SK-N-SH treated with all-trans-retinoic acid at 6 μM for 48 hours (cell line): Measurements from ENCODE around the gene NCOA5.

Experiments
- ARNTL ChIP-seq: fragments of 450-650 bp; formaldehyde crosslinking; IDR thresholded peaks from 2 replicates; pipeline ENCODE4 v1.5.0; 2020; ENCODE audit warnings: low read depth, mild to moderate bottlenecking, moderate library complexity, borderline replicate concordance
- BACH2 ChIP-seq: fragments of 250-450 bp; sonication (Bioruptor Pico); IDR thresholded peaks from 2 replicates; pipeline ENCODE4 v1.9.0; 2021; ENCODE audit warnings: mild to moderate bottlenecking, borderline replicate concordance
- OSR1 ChIP-seq: fragments of 250-450 bp; sonication (Bioruptor Pico); IDR thresholded peaks from 2 replicates; pipeline ENCODE4 v1.8.0; 2022; ENCODE audit warnings: moderate library complexity, mild to moderate bottlenecking, inconsistent platforms
- RARB ChIP-seq: fragments of 250-450 bp; sonication (Bioruptor Pico); IDR thresholded peaks from 2 replicates; pipeline ENCODE4 v1.8.0; 2021; ENCODE audit warnings: mild to moderate bottlenecking, moderate library complexity
- SNAI2 ChIP-seq: fragments of 250-450 bp; sonication (Bioruptor Pico); IDR thresholded peaks from 2 replicates; pipeline ENCODE4 v1.5.0; 2020; ENCODE audit warnings: mild to moderate bottlenecking, moderate library complexity
- TCF4 ChIP-seq: fragments of 250-450 bp; sonication (Bioruptor Pico); IDR thresholded peaks from 2 replicates; pipeline ENCODE4 v1.8.0; 2021; ENCODE audit warnings: mild to moderate bottlenecking, moderate library complexity, borderline replicate concordance
- TOX ChIP-seq: fragments of 250-450 bp; sonication (Bioruptor Pico); IDR thresholded peaks from 2 replicates; pipeline ENCODE4 v1.8.0; 2021; ENCODE audit warnings: mild to moderate bottlenecking, moderate library complexity, borderline replicate concordance
- ZFP3 ChIP-seq: fragments of 250-450 bp; sonication (Bioruptor Pico); IDR thresholded peaks from 2 replicates; pipeline ENCODE4 v1.5.0; 2020; ENCODE audit warnings: mild to moderate bottlenecking, moderate library complexity
- ZFP30 ChIP-seq: fragments of 450-650 bp; formaldehyde crosslinking; IDR thresholded peaks from 2 replicates; pipeline ENCODE4 v1.5.0; 2022; ENCODE audit warnings: mild to moderate bottlenecking, moderate library complexity
- ZNF70 ChIP-seq: fragments of 450-650 bp; formaldehyde crosslinking; IDR thresholded peaks from 2 replicates; pipeline ENCODE4 v1.5.0; 2020; ENCODE audit warnings: mild to moderate bottlenecking, moderate library complexity
- TF ChIP-seq, protein P1 (sequence below): fragments of 250-450 bp; sonication (Bioruptor Pico); IDR thresholded peaks from 2 replicates; pipeline ENCODE4 v1.5.1; 2020; ENCODE audit warnings: low read depth, mild to moderate bottlenecking, moderate library complexity

DNA sequence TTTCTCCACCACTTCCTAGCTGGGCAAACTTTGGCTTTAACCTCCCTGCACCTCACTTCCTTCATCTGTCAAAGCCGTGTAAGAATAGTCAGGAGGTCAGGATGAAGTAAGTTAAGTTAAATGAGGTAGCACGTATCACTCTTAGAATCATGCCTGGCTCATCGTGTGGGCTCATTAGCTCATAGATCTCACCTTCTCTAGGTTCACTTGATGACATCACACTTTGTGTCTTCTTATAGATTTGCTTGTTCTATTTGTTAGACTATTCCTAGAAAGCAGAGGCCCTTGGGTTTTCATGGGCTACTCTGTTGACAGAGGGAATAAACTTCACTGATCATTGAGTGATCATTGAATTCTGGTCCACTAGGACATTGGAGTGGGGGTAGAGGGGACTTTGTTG lies 12.2 kb upstream of the NCOA5 start:
- no peak for TF ChIP-seq TOX (CRISPR knock-in tag)
- TF ChIP-seq ZNF70 (CRISPR knock-in tag), result no peak
- TF ChIP-seq BACH2 (CRISPR knock-in tag), result no peak
- TF ChIP-seq OSR1 (CRISPR knock-in tag), result no peak
- TF ChIP-seq ARNTL (CRISPR knock-in tag), result no peak
- no peak for TF ChIP-seq ZFP3 (CRISPR knock-in tag)
- TF ChIP-seq TCF4 (CRISPR knock-in tag), result no peak
- TF ChIP-seq SNAI2 (CRISPR knock-in tag), result no peak
- no peak for TF ChIP-seq ZFP30 (CRISPR knock-in tag)
- no peak for TF ChIP-seq RARB (CRISPR knock-in tag)
- TF ChIP-seq, protein P1, sequence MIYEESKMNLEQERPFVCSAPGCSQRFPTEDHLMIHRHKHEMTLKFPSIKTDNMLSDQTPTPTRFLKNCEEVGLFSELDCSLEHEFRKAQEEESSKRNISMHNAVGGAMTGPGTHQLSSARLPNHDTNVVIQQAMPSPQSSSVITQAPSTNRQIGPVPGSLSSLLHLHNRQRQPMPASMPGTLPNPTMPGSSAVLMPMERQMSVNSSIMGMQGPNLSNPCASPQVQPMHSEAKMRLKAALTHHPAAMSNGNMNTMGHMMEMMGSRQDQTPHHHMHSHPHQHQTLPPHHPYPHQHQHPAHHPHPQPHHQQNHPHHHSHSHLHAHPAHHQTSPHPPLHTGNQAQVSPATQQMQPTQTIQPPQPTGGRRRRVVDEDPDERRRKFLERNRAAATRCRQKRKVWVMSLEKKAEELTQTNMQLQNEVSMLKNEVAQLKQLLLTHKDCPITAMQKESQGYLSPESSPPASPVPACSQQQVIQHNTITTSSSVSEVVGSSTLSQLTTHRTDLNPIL, result no peak
